OCI-LY1 (cell line): Measurements from ENCODE around the gene HGS.

Experiments used
- CTCF ChIP-seq: fragments of 200-600 bp; sonication (generic), shearing (Covaris generic); IDR thresholded peaks from 2 replicates; pipeline ENCODE4 v1.5.1; 2017; ENCODE audit warnings: mild to moderate bottlenecking, antibody characterized with exemption, low read length, moderate library complexity, mixed read lengths
- EZH2 ChIP-seq: fragments of 200-600 bp; sonication (generic), shearing (Covaris generic); IDR thresholded peaks from 2 replicates; pipeline ENCODE4 v1.8.0; 2017; ENCODE audit warnings: borderline replicate concordance, mixed run types, mild to moderate bottlenecking, antibody characterized with exemption, low read length, moderate library complexity, mixed read lengths

GRCh38 chr17:81720267-81721071, 36.7 kb downstream of the HGS start:
- no peak for TF ChIP-seq CTCF
- no peak for TF ChIP-seq EZH2
